Choroid plexus epithelial cell (primary cell): Measurements from ENCODE around the gene FTCD.

Source experiments
- DNase-seq: peaks from one replicate; pipeline ENCODE4 v3.0.0-alpha.2; 2010; ENCODE audit warnings: low read depth
- H3K4me3 ChIP-seq: 2 replicates; pipeline ENCODE4 v1.5.1; 2011; ENCODE audit warnings: low read depth, mild to moderate bottlenecking, control low read depth, low read length, moderate library complexity
- CTCF ChIP-seq: conservative IDR thresholded peaks from 2 replicates; pipeline ENCODE4 v1.5.1; 2011; ENCODE audit warnings: low read depth, mild to moderate bottlenecking, control low read depth, inconsistent platforms, low read length, moderate library complexity

FTCD gene

GRCh38 chr21:46104104-46104503 is 51.3 kb downstream of the FTCD start:
- no peak for DNase-seq

GRCh38 chr21:46100906-46101305 is 54.5 kb downstream of the FTCD start:
- no peak for TF ChIP-seq CTCF
- no peak for DNase-seq
- H3K4me3 ChIP-seq: no peak overlapping the region

More at GRCh38 chr21:46104104-46104503, 51.3 kb downstream of the FTCD start:
- no peak overlapping the region for H3K4me3 ChIP-seq
- no peak for TF ChIP-seq CTCF

DNA sequence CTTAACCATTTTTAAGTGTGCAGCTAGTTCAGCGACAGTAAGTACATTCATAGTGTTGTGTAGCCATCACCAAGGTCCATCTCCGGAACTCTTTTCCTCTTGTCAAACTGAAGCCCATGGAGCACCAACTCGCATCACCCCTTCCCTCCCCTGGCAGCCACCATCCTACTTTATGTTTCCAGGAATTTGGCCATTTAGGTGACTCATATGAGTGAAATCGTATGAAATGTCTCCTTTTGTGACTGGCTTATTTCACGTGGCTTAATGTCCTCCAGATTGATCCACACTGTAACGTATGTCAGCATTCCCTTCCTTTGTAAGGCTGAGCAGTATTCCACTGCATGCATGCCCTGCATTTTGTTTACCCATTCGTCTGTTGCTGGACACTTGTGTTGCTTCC is 55.0 kb downstream of the FTCD start:
- no peak for TF ChIP-seq CTCF
- DNase-seq: no peak
- H3K4me3 ChIP-seq: no peak overlapping the region

DNA sequence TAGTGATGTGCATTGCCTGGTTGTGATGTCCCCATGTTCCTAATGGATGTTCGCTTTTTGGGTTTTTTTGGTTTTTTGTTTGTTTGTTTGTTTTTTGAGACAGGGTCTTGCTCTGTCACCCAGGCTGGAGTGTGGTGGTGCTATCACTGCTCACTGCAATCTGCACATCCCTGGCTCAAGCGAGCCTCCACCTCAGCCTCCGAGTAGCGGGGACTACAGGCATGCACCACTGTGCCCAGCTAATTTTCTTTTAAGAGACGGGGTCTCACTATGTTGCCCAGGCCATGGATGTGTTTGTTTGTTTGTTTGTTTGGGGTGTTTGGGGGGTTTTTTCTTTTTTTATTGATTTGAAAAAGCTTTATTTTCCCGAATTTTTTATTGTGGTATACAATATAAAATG is 55.4 kb downstream of the FTCD start:
- H3K4me3 ChIP-seq: peak overlapping the region; percentile 60
- no peak for TF ChIP-seq CTCF
- DNase-seq: no peak

DNA sequence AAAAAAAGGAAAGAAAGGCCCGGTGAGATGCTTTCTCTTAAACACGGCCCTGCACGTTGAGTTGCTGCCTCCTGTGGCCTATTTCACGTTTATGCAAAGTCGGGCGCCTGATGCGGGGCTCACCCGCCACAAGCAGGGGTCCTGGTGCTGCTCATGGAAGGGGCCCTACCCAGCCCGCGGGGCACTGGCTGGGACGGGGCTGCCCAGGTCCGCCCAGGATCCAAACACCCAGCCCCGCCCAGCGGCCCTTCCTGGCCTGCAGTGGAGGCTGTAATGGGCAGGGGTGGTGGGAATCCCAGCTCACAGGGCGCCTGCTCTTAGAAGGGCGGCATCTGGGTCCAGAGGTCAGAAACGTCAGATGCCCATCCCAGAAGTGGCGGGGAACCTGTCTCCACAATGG is 55.9 kb downstream of the FTCD start:
- TF ChIP-seq CTCF: peak; percentile 55
- H3K4me3 ChIP-seq: peak overlapping the region; percentile 60
- DNase-seq: peak; percentile 52

DNA sequence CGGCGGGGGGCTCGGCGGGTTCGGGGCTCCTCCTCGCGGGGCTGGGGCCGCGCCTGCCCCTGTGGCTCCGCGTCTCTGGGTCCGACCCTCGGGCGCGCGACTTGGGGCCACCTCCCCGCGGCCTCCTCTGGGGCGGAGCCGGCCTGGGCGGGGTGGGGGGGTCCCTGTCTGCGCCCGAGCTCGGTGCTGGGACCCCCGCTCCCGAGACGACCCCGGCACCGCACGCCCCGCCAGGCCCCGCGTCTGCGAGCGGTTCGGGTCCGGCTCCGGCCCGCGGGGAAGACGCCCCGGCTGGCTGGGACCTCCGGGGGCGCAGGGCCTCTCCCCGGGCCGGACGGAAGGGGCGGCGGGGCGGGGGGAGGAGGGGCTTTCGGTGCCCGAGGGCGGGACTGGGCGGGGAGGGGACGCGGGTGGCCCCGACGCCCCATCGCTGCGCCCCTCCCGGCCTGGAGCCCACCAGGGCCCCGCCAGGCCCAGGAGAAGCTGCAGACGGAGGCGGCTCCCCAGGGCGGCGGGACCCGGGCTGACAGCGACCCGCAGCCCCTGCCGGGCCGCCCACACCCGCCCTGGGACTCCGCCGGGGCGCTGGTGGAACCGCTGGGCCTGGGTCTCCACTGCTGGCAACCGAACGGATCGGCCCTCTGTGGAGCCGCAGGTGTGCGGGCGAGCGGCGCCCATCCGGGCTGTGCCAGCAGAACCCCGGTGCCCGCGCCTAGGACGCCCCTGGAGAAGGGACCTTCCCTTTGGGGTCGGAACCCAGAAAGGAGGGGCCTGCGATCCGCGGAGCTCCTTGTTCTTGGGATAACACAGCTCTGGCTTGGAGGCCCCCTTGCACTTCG is 56.9 kb downstream of the FTCD start:
- peak overlapping the region; percentile 70 for H3K4me3 ChIP-seq
- DNase-seq: no peak
- no peak for TF ChIP-seq CTCF
